Neuronal stem cell (in vitro differentiated cells): ENCODE measurements around the gene ADAP1.

Experiments
- DNase-seq: peaks from one replicate; pipeline ENCODE4 v3.0.0-alpha.2; 2013; ENCODE audit warnings: low spot score
- H2AFZ ChIP-seq: one replicate; pipeline ENCODE4 v1.6.1; 2013; ENCODE audit warnings: mild to moderate bottlenecking, low read length, inconsistent platforms
- H2AK5ac ChIP-seq: 2 replicates; pipeline ENCODE4 v1.6.1; 2013; ENCODE audit warnings: low read depth, mild to moderate bottlenecking, inconsistent platforms, low read length, moderate library complexity, mixed read lengths
- H2BK120ac ChIP-seq: 2 replicates; pipeline ENCODE4 v1.6.1; 2013; ENCODE audit warnings: low read depth, mild to moderate bottlenecking, inconsistent platforms, low read length, moderate library complexity, mixed read lengths
- H2BK12ac ChIP-seq: one replicate; pipeline ENCODE4 v1.6.1; 2013; ENCODE audit warnings: low read length, inconsistent platforms
- H2BK15ac ChIP-seq: 2 replicates; pipeline ENCODE4 v1.6.1; 2013; ENCODE audit warnings: mild to moderate bottlenecking, low read length, inconsistent platforms, mixed read lengths
- H2BK5ac ChIP-seq: one replicate; pipeline ENCODE4 v1.6.1; 2013; ENCODE audit warnings: inconsistent platforms, mild to moderate bottlenecking, low read length, moderate library complexity
- H3K14ac ChIP-seq: one replicate; pipeline ENCODE4 v1.6.1; 2013; ENCODE audit warnings: low read length, inconsistent platforms
- H3K18ac ChIP-seq: 2 replicates; pipeline ENCODE4 v1.6.1; 2013; ENCODE audit warnings: low read length, inconsistent platforms
- H3K23ac ChIP-seq: 2 replicates; pipeline ENCODE4 v1.6.1; 2013; ENCODE audit warnings: low read depth, mild to moderate bottlenecking, mixed read lengths, low read length, inconsistent platforms; ENCODE audit not compliant: poor library complexity
- H3K27ac ChIP-seq: replicated peaks from 3 replicates; pipeline ENCODE4 v1.5.1; 2013; ENCODE audit warnings: low read length, inconsistent platforms
- H3K27me3 ChIP-seq, 3 experiments: 2 replicates each; pipeline ENCODE4 v1.6.1; 2013; ENCODE audit warnings: low read length in 3 of 3, mild to moderate bottlenecking in 2 of 3, inconsistent platforms in 1 of 3, low read depth in 1 of 3, mixed read lengths in 1 of 3, moderate library complexity in 1 of 3; ENCODE audit not compliant: control insufficient read depth in 3 of 3, insufficient read depth in 3 of 3
- H3K36me3 ChIP-seq, 2 donors: replicated peaks in 1 of 2; 2 replicates each; pipeline ENCODE4 v1.6.1; 2013; ENCODE audit warnings: low read length in 2 of 2; ENCODE audit not compliant: control insufficient read depth in 2 of 2, insufficient read depth in 2 of 2
- H3K4ac ChIP-seq: 2 replicates; pipeline ENCODE4 v1.6.1; 2013; ENCODE audit warnings: inconsistent platforms, mild to moderate bottlenecking, low read length, moderate library complexity
- H3K4me1 ChIP-seq, 2 donors: 1 replicate in 1 of 2; 2 replicates in 1 of 2; pipeline ENCODE4 v1.6.1; 2013; ENCODE audit warnings: low read length in 2 of 2, low read depth in 1 of 2; ENCODE audit not compliant: control insufficient read depth in 2 of 2, insufficient read depth in 1 of 2
- H3K4me2 ChIP-seq: one replicate; pipeline ENCODE4 v1.6.1; 2013; ENCODE audit warnings: mild to moderate bottlenecking, low read length, inconsistent platforms; ENCODE audit not compliant: insufficient read depth, poor library complexity, severe bottlenecking
- H3K4me3 ChIP-seq, 2 donors: 2 replicates each; pipeline ENCODE4 v1.5.1; 2013; ENCODE audit warnings: low read length in 2 of 2, mild to moderate bottlenecking in 2 of 2, inconsistent platforms in 1 of 2, moderate library complexity in 1 of 2
- H3K79me1 ChIP-seq: one replicate; pipeline ENCODE4 v1.6.1; 2013; ENCODE audit warnings: low read depth, mild to moderate bottlenecking, inconsistent platforms, low read length, moderate library complexity
- H3K9ac ChIP-seq: one replicate; pipeline ENCODE4 v1.6.1; 2013; ENCODE audit warnings: mild to moderate bottlenecking, low read depth, low read length, inconsistent platforms; ENCODE audit not compliant: poor library complexity
- H3K9me3 ChIP-seq, 2 donors: replicated peaks in 1 of 2; 2 replicates each; pipeline versions ENCODE3 to v1.6.1; 2013; ENCODE audit warnings: low read length in 2 of 2, mild to moderate bottlenecking in 2 of 2, inconsistent platforms in 1 of 2, low read depth in 1 of 2, mixed read lengths in 1 of 2, moderate library complexity in 1 of 2; ENCODE audit not compliant: control insufficient read depth in 2 of 2, insufficient read depth in 1 of 2
- H4K8ac ChIP-seq: one replicate; pipeline ENCODE4 v1.6.1; 2013; ENCODE audit warnings: low read depth, mild to moderate bottlenecking, inconsistent platforms, low read length, moderate library complexity
- H4K91ac ChIP-seq: one replicate; pipeline ENCODE4 v1.6.1; 2013; ENCODE audit warnings: low read length, low read depth, mild to moderate bottlenecking, inconsistent platforms; ENCODE audit not compliant: poor library complexity
- WGBS, 2 donors: extraction: QIAGEN DNeasy Blood & Tissue Kit; methylation state at CpG; one replicate each; pipeline ENCODE4 v1.1.7; 2013; ENCODE audit warnings: missing lambda C conversion rate in 2 of 2, mixed read lengths in 1 of 2; ENCODE audit not compliant: insufficient read length in 2 of 2, insufficient replicate concordance in 1 of 2; ENCODE audit errors: extremely low coverage in 2 of 2; 5-methylcytosine and 5-hydroxymethylcytosine counted together

Gene ADAP1

GRCh38 chr7:880450-880849, 74.0 kb downstream of the ADAP1 start:
- no peak overlapping the region for H3K23ac ChIP-seq
- no peak overlapping the region for H2BK5ac ChIP-seq
- H3K9me3 ChIP-seq: no peaks in the 10 kb centered on the region
- H2BK120ac ChIP-seq: no peak overlapping the region
- no peak overlapping the region for H2AK5ac ChIP-seq
- no peak overlapping the region for H3K4ac ChIP-seq
- H3K27ac ChIP-seq: no peak overlapping the region
- H2BK12ac ChIP-seq: no peak overlapping the region
- no CpG with 5 or more reads among the region's 15 CpGs for WGBS, 2 donors
- H3K4me1 ChIP-seq: peaks cover 6% of the 10 kb centered on the region in 2 donors
- no peaks in the 10 kb centered on the region for H3K27me3 ChIP-seq
- no peak overlapping the region for H3K9ac ChIP-seq
- H2AFZ ChIP-seq: no peak overlapping the region
- H3K18ac ChIP-seq: no peak overlapping the region
- no peak overlapping the region for H3K14ac ChIP-seq
- H3K79me1 ChIP-seq: peaks cover 41% of the 10 kb centered on the region
- no peak for DNase-seq
- H2BK15ac ChIP-seq: no peak overlapping the region
- no peak overlapping the region for H4K91ac ChIP-seq
- no peak overlapping the region for H4K8ac ChIP-seq
- no peak overlapping the region for H3K4me2 ChIP-seq
- H3K36me3 ChIP-seq: peaks cover 8 to 38% of the 10 kb centered on the region in 2 donors
- H3K4me3 ChIP-seq: no peak overlapping the region

- Histone ChIP-seq H3K79me1 (peaks cover 35% of the 10 kb centered on the region), H2BK12ac (no peak overlapping the region), H2AFZ (no peak overlapping the region), H2BK15ac (no peak overlapping the region), H3K4me1 (peaks cover 6% of the 10 kb centered on the region in 2 donors), H3K18ac (no peak overlapping the region), H3K4ac (no peak overlapping the region), H2AK5ac (no peak overlapping the region), H3K27ac (no peak overlapping the region), H3K4me2 (no peak overlapping the region), H4K8ac (no peak overlapping the region), H4K91ac (no peak overlapping the region), H3K9ac (no peak overlapping the region), H3K23ac (no peak overlapping the region), H2BK5ac (no peak overlapping the region), H3K4me3 (no peak overlapping the region), H3K27me3 (no peaks in the 10 kb centered on the region), H3K14ac (no peak overlapping the region), H3K36me3 (peaks cover 10 to 46% of the 10 kb centered on the region in 2 donors), H3K9me3 (no peaks in the 10 kb centered on the region), H2BK120ac (no peak overlapping the region)
- DNase-seq: no peak
- no CpG with 5 or more reads among the region's 14 CpGs for WGBS, 2 donors
These were observed 74.8 kb downstream of the ADAP1 start for GRCh38 chr7:879706-880105.

- no peak overlapping the region for H2BK120ac ChIP-seq
- H3K36me3 ChIP-seq: peaks cover 10 to 52% of the 10 kb centered on the region in 2 donors
- H3K18ac ChIP-seq: no peak overlapping the region
- no peaks in the 10 kb centered on the region for H3K9me3 ChIP-seq
- peak overlapping the region; percentile 62 for H3K23ac ChIP-seq
- no peak overlapping the region for H3K4me2 ChIP-seq
- H3K9ac ChIP-seq: no peak overlapping the region
- H4K91ac ChIP-seq: no peak overlapping the region
- H3K4ac ChIP-seq: no peak overlapping the region
- no peak overlapping the region for H3K14ac ChIP-seq
- no peak overlapping the region for H2AK5ac ChIP-seq
- H3K4me1 ChIP-seq: peaks cover 6 to 10% of the 10 kb centered on the region in 2 donors
- H3K27me3 ChIP-seq: no peaks in the 10 kb centered on the region
- H2AFZ ChIP-seq: no peak overlapping the region
- no peak overlapping the region for H3K27ac ChIP-seq
- WGBS, 2 donors: no CpG with 5 or more reads among the region's 15 CpGs
- peak overlapping the region; percentile 19 to 30 for H3K4me3 ChIP-seq
- no peak overlapping the region for H4K8ac ChIP-seq
- no peak for DNase-seq
- H2BK5ac ChIP-seq: no peak overlapping the region
- H2BK15ac ChIP-seq: no peak overlapping the region
- H3K79me1 ChIP-seq: peaks cover 30% of the 10 kb centered on the region
- no peak overlapping the region for H2BK12ac ChIP-seq
These were observed 75.4 kb downstream of the ADAP1 start for GRCh38 chr7:879093-879492.

GRCh38 chr7:877312-878232, 76.9 kb downstream of the ADAP1 start:
- WGBS, 2 donors: no CpG with 5 or more reads among the region's 47 CpGs
- DNase-seq: no peak

More at GRCh38 chr7:877312-878232, 76.9 kb downstream of the ADAP1 start:
- no peaks in the 10 kb centered on the region for H3K27me3 ChIP-seq
- H3K4me1 ChIP-seq: peaks cover 6 to 17% of the 10 kb centered on the region in 2 donors
- no peaks in the 10 kb centered on the region for H3K9me3 ChIP-seq
- peak overlapping the region; percentile 91 to 98 for H3K4me3 ChIP-seq
- H2AK5ac ChIP-seq: peak overlapping the region; percentile 82
- peak overlapping the region; percentile 99 for H3K9ac ChIP-seq
- H4K8ac ChIP-seq: no peak overlapping the region
- H3K36me3 ChIP-seq: peaks cover 12 to 59% of the 10 kb centered on the region in 2 donors
- no peak overlapping the region for H3K27ac ChIP-seq
- H2BK12ac ChIP-seq: no peak overlapping the region
- H2BK120ac ChIP-seq: no peak overlapping the region
- no peak overlapping the region for H3K18ac ChIP-seq
- H3K4me2 ChIP-seq: peak overlapping the region; percentile 76
- H2BK15ac ChIP-seq: peak overlapping the region; percentile 16
- H2AFZ ChIP-seq: peak overlapping the region; percentile 93
- no peak overlapping the region for H2BK5ac ChIP-seq
- H3K14ac ChIP-seq: no peak overlapping the region
- no peak overlapping the region for H4K91ac ChIP-seq
- peak overlapping the region; percentile 95 for H3K23ac ChIP-seq
- H3K79me1 ChIP-seq: peaks cover 16% of the 10 kb centered on the region
- no peak overlapping the region for H3K4ac ChIP-seq
